Breast epithelium (tissue), 4 donors: ENCODE data around the gene LTB4R. TPM values are rescaled to one million over a fixed set of nuclear protein-coding genes. Genes with fewer than 3 reads are reported as not detected.

Experiments used
- DNase-seq, 2 donors: peaks; one replicate each; pipeline ENCODE4 v3.0.0-alpha.2; 2019; ENCODE audit warnings: low spot score in 2 of 2
- H3K27ac ChIP-seq, 2 donors: fragments of 200-600 bp; sonication (generic) in 1 of 2; one replicate each; pipeline ENCODE4 v1.5.1; 2016 to 2019; ENCODE audit warnings: mild to moderate bottlenecking in 1 of 2
- H3K27me3 ChIP-seq, 2 donors: fragments of 200-600 bp; sonication (generic) in 1 of 2; one replicate each; pipeline versions ENCODE4 v1.5.1 to v1.6.0; 2017 to 2019; ENCODE audit warnings: control low read depth in 1 of 2, mild to moderate bottlenecking in 1 of 2
- H3K36me3 ChIP-seq: fragments of 200-600 bp; one replicate; pipeline ENCODE4 v1.5.1; 2019
- H3K4me1 ChIP-seq, 2 donors: fragments of 200-600 bp; sonication (generic); one replicate each; pipeline ENCODE4 v1.5.1; 2016 to 2019; ENCODE audit warnings: control low read depth in 1 of 2
- H3K4me3 ChIP-seq, 3 donors: fragments of 200-600 bp; sonication (generic); 1 replicate in 2 of 3; 2 replicates in 1 of 3; pipeline ENCODE4 v1.5.1; 2016 to 2019; ENCODE audit warnings: mild to moderate bottlenecking in 3 of 3, moderate library complexity in 2 of 3
- H3K9me3 ChIP-seq, 2 donors: fragments of 200-600 bp; sonication (generic) in 1 of 2; one replicate each; pipeline ENCODE4 v1.5.1; 2016 to 2019; ENCODE audit warnings: control low read depth in 1 of 2
- POLR2A ChIP-seq: fragments of 450-650 bp; IDR thresholded peaks from one replicate; pipeline ENCODE4 v1.6.1; 2016; ENCODE audit warnings: antibody characterized with exemption, mild to moderate bottlenecking, moderate library complexity
- POLR2AphosphoS5 ChIP-seq, 3 donors: sonication (generic); formaldehyde crosslinking; IDR thresholded peaks; one replicate each; pipeline ENCODE4 v1.6.1; 2017; ENCODE audit warnings: antibody characterized with exemption in 3 of 3
- intact Hi-C: fragments of 100-400 bp; cut with DNase I; formaldehyde crosslinking; loops from one replicate; pipeline ENCODE4 v1.15.1; 2023; ENCODE audit warnings: low total_unique reads
- total RNA-seq, 3 donors: library from RNA; depleted of rRNA; stranded (reverse); fragments of >200 nt; gene quantifications; one replicate each; pipeline ENCODE4 v1.1.0, GENCODE V29; 2016
- TF ChIP-seq, protein P1 (sequence below), 3 donors: fragments of 450-650 bp; IDR thresholded peaks; one replicate each; pipeline ENCODE4 v1.5.1; 2016 to 2017; ENCODE audit warnings: antibody characterized with exemption in 3 of 3, mild to moderate bottlenecking in 3 of 3, moderate library complexity in 3 of 3

The LTB4R gene
- total RNA-seq, 3 donors from 2014 or later: 5.7 to 18.4 (median 12.8) TPM

DNA sequence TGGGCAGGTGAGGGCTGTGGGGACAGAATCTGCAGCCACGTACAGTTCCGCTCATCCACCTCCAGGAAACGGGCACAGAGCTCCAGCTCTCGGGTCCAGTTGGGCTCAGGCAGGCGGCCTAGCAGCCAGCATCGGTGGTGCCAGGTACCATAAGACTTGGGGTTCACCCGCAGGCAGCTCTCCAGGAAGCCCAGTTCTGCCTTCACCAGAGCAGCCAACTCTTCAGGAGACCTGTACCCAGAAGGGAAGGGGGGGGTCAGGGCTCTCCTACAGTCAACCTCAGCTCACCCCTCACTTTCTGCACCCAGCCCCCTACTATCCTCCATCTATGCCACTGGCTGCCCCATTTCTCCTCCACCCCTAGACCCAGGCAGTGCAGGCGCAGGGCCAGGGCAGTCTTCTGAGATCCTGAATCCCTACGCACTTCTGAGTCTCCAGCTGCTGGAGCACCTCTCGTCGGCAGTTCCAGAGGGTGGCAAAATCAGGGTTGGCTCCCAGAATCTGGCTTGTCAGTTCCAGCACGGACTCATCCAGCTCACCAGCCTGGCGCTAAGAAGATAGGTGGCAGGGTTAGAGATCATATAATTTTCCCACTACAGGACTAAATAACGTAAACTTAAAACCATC, 41.3 kb upstream of the LTB4R start:
- Histone ChIP-seq H3K4me1 (no peaks in the 10 kb centered on the region), H3K36me3 (peaks cover 9% of the 10 kb centered on the region), H3K27ac (no peak overlapping the region), H3K27me3 (no peaks in the 10 kb centered on the region), H3K9me3 (no peaks in the 10 kb centered on the region), H3K4me3 (no peak overlapping the region)
- no peak for TF ChIP-seq POLR2AphosphoS5 (IDR thresholded peaks at IDR 0.05)
- intact Hi-C loops: no loop called here
- no peak for DNase-seq

DNA sequence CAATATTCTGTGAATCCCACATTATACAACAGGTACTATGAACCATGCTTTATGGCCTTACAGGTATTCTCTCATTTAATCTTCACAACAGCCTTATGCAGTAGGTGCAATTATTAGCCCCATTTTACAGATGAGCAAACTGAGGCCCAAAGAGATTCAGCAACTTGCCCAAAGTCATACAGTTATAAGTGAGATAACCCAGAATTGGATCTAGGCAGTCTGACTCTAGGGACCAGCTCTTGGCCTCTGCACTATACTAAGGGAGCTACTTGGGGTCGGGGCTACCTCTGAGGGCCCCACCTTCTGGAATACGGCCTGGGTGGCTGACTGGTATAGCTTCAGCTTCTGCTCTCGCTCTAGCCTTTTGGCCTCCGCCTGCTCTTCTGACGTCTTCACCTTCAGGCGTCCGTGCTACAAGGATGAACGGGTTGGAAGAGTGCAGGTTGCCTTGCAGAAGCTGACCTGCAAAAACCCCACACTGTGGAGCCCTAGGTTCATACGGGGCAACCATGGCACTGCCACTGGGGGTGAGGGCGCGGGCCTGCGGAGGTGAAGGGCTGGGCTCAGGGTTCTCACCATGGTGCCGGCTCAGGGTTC, 40.7 kb upstream of the LTB4R start:
- no peaks in the 10 kb centered on the region for H3K4me1 ChIP-seq
- no peaks in the 10 kb centered on the region for H3K9me3 ChIP-seq
- no peaks in the 10 kb centered on the region for H3K27me3 ChIP-seq
- DNase-seq: no peak
- TF ChIP-seq POLR2AphosphoS5 (IDR thresholded peaks at IDR 0.05) (no peak), POLR2A (no peak)
- TF ChIP-seq, protein P1, sequence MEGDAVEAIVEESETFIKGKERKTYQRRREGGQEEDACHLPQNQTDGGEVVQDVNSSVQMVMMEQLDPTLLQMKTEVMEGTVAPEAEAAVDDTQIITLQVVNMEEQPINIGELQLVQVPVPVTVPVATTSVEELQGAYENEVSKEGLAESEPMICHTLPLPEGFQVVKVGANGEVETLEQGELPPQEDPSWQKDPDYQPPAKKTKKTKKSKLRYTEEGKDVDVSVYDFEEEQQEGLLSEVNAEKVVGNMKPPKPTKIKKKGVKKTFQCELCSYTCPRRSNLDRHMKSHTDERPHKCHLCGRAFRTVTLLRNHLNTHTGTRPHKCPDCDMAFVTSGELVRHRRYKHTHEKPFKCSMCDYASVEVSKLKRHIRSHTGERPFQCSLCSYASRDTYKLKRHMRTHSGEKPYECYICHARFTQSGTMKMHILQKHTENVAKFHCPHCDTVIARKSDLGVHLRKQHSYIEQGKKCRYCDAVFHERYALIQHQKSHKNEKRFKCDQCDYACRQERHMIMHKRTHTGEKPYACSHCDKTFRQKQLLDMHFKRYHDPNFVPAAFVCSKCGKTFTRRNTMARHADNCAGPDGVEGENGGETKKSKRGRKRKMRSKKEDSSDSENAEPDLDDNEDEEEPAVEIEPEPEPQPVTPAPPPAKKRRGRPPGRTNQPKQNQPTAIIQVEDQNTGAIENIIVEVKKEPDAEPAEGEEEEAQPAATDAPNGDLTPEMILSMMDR (IDR thresholded peaks at IDR 0.05): no peak
- peaks cover 9% of the 10 kb centered on the region for H3K36me3 ChIP-seq
- H3K4me3 ChIP-seq: peak overlapping the region; percentile 75 to 94 (median 90)
- intact Hi-C loops: no loop called here
- peak overlapping the region; percentile 95 to 98 for H3K27ac ChIP-seq

DNA sequence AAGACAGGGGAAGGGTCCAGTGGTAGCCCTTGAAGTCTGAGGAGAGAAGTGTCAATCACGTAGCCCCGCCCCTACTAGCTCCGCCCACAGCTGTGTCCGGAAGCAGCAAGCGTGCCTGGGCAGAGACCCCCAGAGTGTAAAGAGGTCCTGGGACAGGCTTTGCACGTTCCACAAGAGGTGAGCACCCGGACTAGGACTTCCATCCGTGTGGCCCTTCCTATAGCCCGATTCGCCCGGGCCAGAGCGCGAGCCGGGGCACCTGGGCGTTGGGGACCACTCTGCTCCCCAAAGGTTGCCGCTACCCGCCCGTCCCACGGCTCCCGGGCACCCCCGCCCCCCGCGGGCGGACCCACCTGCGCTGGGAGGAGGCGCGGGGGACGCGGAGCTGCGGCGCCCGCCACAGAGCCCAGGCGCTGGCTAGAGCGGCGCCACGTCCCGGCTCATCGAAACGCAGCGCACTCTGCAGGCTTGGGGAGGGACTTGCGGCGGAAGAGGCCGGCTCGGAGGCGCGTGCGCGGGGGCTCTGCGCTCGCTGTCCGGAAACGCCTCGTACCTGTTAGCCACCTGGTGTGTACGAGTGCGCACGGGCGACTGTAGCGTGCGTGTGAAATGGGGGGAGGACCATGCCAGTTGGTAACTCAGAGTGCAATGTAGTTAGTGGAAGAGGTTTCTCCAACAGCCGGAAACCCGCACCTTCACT, 40.0 kb upstream of the LTB4R start, which contains the start of gene RABGGTA:
Gene RABGGTA, minus strand, starts transcription at position 464 of the 700 bp plus-strand sequence. CDS start 482 bp downstream, outside the sequence.
- DNase-seq: peak; percentile 83 to 85
- Histone ChIP-seq H3K27me3 (no peaks in the 10 kb centered on the region), H3K4me1 (no peaks in the 10 kb centered on the region), H3K9me3 (no peaks in the 10 kb centered on the region), H3K27ac (peak within 1 kb of the TSS; percentile 95 to 98), H3K4me3 (peak within 1 kb of the TSS; percentile 75 to 94 (median 90)), H3K36me3 (peaks cover 6% of the 10 kb centered on the region)
- intact Hi-C loops: no loop called here
- peak; percentile 47 to 77 (median 73) for TF ChIP-seq POLR2AphosphoS5 (IDR thresholded peaks at IDR 0.05)
- TF ChIP-seq, protein P1 (IDR thresholded peaks at IDR 0.05): peak; percentile 38 to 72 (median 55)
- peak; percentile 7 for TF ChIP-seq POLR2A

DNA sequence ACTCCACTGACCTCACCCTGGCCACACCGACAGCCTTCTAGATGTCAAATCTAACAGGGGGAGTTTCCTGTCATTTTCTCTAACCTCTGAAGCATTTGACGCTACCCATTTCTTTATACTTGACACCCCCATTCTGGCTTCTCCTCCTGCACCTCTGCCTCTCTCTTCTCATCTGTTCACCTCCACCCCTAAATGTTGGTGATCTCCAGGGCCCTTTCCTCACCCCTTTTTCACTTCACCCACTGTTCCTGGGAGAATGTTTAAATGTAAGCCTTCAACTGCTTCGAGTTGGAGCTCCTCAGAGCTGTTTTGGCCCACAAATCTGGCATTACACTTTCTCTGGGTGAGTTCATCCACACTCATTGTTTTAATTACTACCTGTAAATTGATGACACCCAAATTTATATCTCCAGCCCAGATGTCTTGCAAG, 39.5 kb upstream of the LTB4R start:
- H3K4me3 ChIP-seq: peak overlapping the region; percentile 75 to 94 (median 90)
- H3K4me1 ChIP-seq: no peaks in the 10 kb centered on the region
- H3K36me3 ChIP-seq: peaks cover under 1% of the 10 kb centered on the region
- intact Hi-C loops: no loop called here
- DNase-seq: no peak
- H3K9me3 ChIP-seq: no peaks in the 10 kb centered on the region
- H3K27me3 ChIP-seq: no peaks in the 10 kb centered on the region
- TF ChIP-seq POLR2A: no peak
- no peak for TF ChIP-seq POLR2AphosphoS5 (IDR thresholded peaks at IDR 0.05)
- TF ChIP-seq, protein P1 (IDR thresholded peaks at IDR 0.05): no peak
- peak overlapping the region; percentile 95 to 98 for H3K27ac ChIP-seq

DNA sequence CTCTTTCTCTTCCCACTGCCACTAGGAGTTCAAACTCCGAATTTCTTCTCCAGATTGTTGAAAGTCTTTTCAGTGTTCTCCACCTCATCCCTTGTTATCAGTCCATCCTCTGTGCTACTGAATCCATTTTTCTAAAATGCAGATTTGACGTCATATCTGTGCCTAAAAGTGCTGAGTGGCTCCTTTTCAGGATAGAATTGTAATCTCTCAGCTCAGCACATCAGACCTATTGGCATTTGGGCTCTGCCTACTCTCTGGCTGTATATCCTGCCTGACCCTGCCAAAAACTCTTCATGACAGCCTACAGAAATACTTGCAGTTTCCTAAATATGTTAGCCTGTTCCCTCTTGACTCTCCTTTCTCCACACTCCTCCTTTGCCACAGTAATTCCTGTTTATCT, 38.8 kb upstream of the LTB4R start:
- DNase-seq: no peak
- no peak for TF ChIP-seq POLR2AphosphoS5 (IDR thresholded peaks at IDR 0.05)
- TF ChIP-seq, protein P1 (IDR thresholded peaks at IDR 0.05): no peak
- H3K4me3 ChIP-seq: no peak overlapping the region
- no peaks in the 10 kb centered on the region for H3K36me3 ChIP-seq
- H3K9me3 ChIP-seq: no peaks in the 10 kb centered on the region
- no peaks in the 10 kb centered on the region for H3K27me3 ChIP-seq
- peak overlapping the region in 1 of 2 donors; percentile 98 for H3K27ac ChIP-seq
- H3K4me1 ChIP-seq: no peaks in the 10 kb centered on the region
- intact Hi-C loops: no loop called here
